Measurements from ENCODE around the gene VWA5B2. TPM values are rescaled to one million over a fixed set of nuclear protein-coding genes. Genes with fewer than 3 reads are reported as not detected.
"Not testable (repeated sequence)": the region's sequence is repeated elsewhere in the genome, so short reads cannot be mapped to it uniquely, and the experiment has no call there.

VWA5B2 gene
- total RNA-seq, 1 donor from 2014 or later = not detected

DNA sequence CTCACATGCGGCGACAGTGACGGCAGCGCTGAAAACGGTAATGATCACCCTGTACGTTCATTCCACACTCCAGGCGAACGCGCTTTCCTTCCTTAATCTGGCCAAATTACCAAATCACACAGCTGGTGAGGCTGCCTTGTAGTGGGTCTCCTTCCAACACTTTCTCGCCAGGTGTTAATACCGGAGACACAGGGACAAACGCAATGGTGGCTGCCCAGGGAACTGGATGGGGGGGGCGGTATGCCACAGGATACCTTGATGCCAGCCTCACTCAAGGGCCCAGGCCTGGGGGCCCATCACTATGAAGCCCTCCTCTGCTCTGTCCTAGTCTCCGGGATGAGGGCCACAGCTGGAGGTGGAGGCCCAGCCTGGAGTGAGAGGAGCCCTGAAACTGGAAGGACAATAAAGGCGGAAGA lies 33.4 kb downstream of the VWA5B2 start:
- TF ChIP-seq, protein P1, sequence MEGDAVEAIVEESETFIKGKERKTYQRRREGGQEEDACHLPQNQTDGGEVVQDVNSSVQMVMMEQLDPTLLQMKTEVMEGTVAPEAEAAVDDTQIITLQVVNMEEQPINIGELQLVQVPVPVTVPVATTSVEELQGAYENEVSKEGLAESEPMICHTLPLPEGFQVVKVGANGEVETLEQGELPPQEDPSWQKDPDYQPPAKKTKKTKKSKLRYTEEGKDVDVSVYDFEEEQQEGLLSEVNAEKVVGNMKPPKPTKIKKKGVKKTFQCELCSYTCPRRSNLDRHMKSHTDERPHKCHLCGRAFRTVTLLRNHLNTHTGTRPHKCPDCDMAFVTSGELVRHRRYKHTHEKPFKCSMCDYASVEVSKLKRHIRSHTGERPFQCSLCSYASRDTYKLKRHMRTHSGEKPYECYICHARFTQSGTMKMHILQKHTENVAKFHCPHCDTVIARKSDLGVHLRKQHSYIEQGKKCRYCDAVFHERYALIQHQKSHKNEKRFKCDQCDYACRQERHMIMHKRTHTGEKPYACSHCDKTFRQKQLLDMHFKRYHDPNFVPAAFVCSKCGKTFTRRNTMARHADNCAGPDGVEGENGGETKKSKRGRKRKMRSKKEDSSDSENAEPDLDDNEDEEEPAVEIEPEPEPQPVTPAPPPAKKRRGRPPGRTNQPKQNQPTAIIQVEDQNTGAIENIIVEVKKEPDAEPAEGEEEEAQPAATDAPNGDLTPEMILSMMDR (IDR thresholded peaks at IDR 0.05; ENCODE audit: insufficient read depth, low read length, severe bottlenecking) = no peak
- DNase-seq (ENCODE audit: low read depth) (no peak), FAIRE-seq (no peak)
- Histone ChIP-seq H3K4me3 (ENCODE audit: low read depth, low read length) (peak overlapping the region; percentile 50), H3K27me3 (ENCODE audit: control insufficient read depth, insufficient read depth, low read length) (no peaks in the 10 kb centered on the region), H3K36me3 (ENCODE audit: control insufficient read depth, insufficient read depth, low read length) (no peaks in the 10 kb centered on the region)

DNA sequence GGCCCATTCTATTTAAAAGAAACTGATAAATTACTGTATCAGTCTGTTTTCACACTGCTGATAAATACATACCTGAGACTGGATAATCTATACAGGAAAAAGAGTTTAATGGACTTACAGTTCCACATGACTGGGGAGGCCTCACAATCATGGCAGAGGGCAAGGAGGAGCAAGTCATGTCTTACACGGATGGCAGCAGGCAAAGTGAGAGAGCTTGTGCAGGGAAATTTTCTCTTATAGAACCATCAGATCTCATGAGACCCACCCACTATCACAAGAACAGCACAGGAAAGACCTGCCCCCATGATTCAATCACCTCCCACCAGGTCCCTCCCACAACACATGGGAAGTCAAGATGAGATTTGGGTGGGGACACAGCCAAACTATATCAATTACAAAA lies 37.9 kb downstream of the VWA5B2 start:
- H3K4me3 ChIP-seq (ENCODE audit: low read depth, low read length); FAIRE-seq; H3K36me3 ChIP-seq (ENCODE audit: control insufficient read depth, insufficient read depth, low read length); DNase-seq (ENCODE audit: low read depth); H3K27me3 ChIP-seq (ENCODE audit: control insufficient read depth, insufficient read depth, low read length): not testable (repeated sequence)

- no peaks in the 10 kb centered on the region for H3K36me3 ChIP-seq (ENCODE audit: control insufficient read depth, insufficient read depth, low read length)
- DNase-seq (ENCODE audit: low read depth) = no peak
- no peak overlapping the region for H3K4me3 ChIP-seq (ENCODE audit: low read depth, low read length)
- no peak for FAIRE-seq
- H3K27me3 ChIP-seq (ENCODE audit: control insufficient read depth, insufficient read depth, low read length) = peaks cover 19% of the 10 kb centered on the region
- TF ChIP-seq, protein P1 (IDR thresholded peaks at IDR 0.05; ENCODE audit: insufficient read depth, low read length, severe bottlenecking) = no peak
These were observed 42.9 kb downstream of the VWA5B2 start for GRCh38 chr3:184272269-184272668.

DNA sequence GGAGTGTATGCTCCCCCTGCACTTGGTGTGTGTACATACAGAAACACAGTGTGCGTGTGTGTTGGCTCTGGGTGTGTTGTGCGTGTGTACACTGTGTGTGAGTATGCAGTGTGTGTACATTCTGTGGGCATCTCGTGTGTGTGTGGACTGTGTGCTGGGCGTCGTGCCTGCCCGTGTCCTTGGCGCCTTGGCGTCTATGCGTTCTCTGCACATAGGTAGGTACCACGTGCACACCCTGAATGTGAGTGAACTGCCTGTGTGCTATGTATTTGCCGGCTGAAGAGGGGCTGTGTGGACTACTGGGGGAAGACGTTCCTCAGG lies 46.0 kb downstream of the VWA5B2 start:
- DNase-seq (ENCODE audit: low read depth) = no peak
- FAIRE-seq = no peak
- no peaks in the 10 kb centered on the region for H3K36me3 ChIP-seq (ENCODE audit: control insufficient read depth, insufficient read depth, low read length)
- TF ChIP-seq, protein P1 (IDR thresholded peaks at IDR 0.05; ENCODE audit: insufficient read depth, low read length, severe bottlenecking) = no peak
- H3K27me3 ChIP-seq (ENCODE audit: control insufficient read depth, insufficient read depth, low read length) = peaks cover 20% of the 10 kb centered on the region
- no peak overlapping the region for H3K4me3 ChIP-seq (ENCODE audit: low read depth, low read length)

DNA sequence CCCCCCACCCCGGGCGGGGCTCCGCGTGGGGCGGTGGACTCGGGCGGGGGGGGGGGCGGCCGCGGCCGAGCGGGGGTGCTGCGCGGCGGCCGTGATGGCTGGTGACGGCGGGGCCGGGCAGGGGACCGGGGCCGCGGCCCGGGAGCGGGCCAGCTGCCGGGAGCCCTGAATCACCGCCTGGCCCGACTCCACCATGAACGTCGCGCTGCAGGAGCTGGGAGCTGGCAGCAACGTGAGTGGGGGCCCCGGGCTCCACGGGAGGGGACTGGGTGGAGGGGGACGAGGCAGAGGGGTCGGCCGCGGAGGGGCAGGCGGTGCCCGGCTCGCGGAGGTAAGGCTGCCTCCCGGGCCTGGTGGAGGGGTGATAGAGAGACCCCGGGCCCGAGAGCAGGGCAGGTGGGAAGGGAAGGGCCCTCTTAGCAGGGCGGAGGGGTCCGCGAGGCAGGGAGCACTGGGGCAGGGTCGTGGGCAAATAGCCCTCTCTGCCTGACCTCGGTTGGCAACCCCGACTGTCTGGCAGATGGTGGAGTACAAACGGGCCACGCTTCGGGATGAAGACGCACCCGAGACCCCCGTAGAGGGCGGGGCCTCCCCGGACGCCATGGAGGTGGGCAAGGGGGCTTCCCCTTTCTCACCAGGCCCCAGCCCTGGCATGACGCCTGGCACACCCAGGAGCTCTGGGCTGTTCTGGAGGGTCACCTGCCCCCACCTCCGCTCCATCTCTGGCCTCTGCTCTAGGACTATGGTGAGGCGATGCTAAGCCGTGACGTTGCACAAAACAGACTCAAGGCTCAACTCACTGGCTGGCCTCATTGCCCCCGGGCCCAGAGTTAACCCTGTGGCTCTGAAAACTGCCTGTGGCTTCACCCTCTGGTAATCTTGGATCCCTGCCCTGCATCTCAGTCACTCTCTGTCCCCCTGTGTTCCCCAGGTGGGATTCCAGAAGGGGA lies 46.9 kb downstream of the VWA5B2 start, which contains the start of gene ECE2:
Gene ECE2 (plus strand): TSS at position 62 of the 950 bp plus-strand sequence. CDS start 132 bp downstream, at position 194.
- FAIRE-seq (no peak), DNase-seq (ENCODE audit: low read depth) (no peak)
- TF ChIP-seq, protein P1 (IDR thresholded peaks at IDR 0.05; ENCODE audit: insufficient read depth, low read length, severe bottlenecking) = no peak
- Histone ChIP-seq H3K4me3 (ENCODE audit: low read depth, low read length) (no peak within 1 kb of the TSS), H3K27me3 (ENCODE audit: control insufficient read depth, insufficient read depth, low read length) (peaks cover 20% of the 10 kb centered on the region), H3K36me3 (ENCODE audit: control insufficient read depth, insufficient read depth, low read length) (no peaks in the 10 kb centered on the region)

GRCh38 chr3:184277366-184277765 lies 48.0 kb downstream of the VWA5B2 start:
- H3K4me3 ChIP-seq (ENCODE audit: low read depth, low read length) = no peak overlapping the region
- FAIRE-seq (no peak), DNase-seq (ENCODE audit: low read depth) (no peak)
- H3K36me3 ChIP-seq (ENCODE audit: control insufficient read depth, insufficient read depth, low read length) = no peaks in the 10 kb centered on the region
- TF ChIP-seq, protein P1 (IDR thresholded peaks at IDR 0.05; ENCODE audit: insufficient read depth, low read length, severe bottlenecking) = no peak
- peaks cover 20% of the 10 kb centered on the region for H3K27me3 ChIP-seq (ENCODE audit: control insufficient read depth, insufficient read depth, low read length)
